GM21447 (cell line): Measurements from ENCODE around the gene RDH12.
"Not testable (repeated sequence)": the region's sequence is repeated elsewhere in the genome, so short reads cannot be mapped to it uniquely, and the experiment has no call there.

Experiments used
- ATAC-seq: cut with Tn5 transposase; IDR thresholded peaks from one replicate; pipeline ENCODE4 v1.9.1; 2021; ENCODE audit not compliant: unreplicated experiment

RDH12 gene

DNA sequence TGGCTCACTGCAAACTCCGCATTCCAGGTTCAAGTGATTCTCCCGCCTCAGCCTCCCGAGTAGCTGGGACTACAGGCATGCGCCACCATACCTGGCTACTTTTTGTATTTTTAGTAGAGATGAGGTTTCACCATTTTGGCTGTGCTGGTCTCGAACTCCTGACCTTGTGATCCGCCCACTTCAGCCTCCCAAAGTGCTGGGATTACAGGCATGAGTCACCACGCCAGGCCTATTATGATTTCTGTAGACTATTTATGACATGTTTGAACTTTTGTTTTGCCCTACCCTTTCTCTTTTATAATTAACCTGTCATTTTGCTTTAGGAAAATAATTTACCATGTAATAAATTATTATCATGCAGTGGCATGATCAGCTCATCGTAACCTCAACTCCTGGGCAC is at the start of gene RDH12:
TSS of gene RDH12 (plus strand) at position 395 of the 400 bp plus-strand sequence. CDS start 20,757 bp downstream, outside the sequence.
- not testable (repeated sequence) for ATAC-seq

DNA sequence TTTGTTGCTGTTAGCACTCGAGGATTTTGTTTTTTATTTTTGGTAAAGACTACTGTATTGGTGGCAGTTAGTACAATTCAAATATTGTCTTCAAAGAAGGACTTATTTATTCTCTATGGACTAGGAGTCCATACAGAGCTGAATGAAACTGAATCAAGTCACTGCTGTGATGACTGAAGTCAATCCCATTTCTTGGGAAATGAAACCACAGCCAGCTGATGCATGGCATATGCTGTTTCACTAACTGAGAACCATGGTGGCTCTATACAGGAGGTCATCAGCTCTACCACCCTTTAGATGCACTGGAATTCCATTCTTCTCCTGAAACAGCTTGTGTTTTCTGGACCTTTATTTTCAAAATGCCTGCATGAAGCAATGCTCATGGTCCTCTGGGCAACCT is 49.5 kb upstream of the RDH12 start:
- ATAC-seq = no peak

DNA sequence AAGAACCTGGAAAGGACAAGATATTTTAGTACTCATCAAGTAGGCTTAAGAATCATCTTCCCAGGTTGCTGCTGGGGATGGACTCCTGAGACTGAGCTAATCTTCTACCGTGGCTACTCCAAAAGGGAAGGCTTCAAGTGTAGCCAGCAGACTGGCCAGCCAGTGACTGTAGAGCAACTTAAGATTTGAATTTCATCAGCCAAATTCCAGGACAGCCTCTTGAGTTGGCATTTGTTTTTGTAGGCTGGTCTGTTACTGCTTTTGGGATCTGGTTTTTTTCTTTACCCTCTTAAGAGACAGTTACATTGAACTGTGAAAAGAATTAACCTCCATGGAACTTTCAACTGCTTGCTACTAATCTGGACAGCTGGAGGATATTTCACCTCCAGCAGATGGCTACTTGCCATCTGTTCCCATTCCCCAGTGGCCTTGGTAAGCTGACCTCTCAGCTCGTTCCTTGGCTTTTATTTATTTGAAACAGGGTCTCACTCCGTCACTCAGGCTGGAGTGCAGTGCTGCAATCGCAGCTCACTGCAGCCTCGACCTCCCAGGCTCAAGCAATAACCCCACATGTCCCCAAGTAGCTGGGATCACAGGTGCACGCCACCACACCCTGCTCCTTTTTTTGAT is 47.9 kb upstream of the RDH12 start:
- no peak for ATAC-seq

DNA sequence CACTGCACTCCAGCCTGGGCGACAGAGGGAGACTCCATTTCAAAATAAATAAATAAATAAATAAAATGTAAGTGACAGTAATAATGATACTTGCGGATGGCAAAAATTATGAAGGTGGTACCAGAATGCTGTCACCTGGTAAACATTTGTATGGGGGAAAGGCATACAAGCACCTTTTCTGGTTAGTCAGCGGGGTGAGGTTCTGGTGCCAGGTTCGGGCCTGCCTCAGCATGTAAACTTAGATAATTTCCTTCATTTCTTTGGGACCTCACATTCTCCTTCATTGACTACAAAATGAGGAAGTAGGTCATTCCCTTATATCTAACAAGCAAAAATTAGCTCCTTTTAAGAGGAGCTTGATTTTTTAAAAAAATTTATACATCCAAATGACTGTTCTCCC is 38.1 kb upstream of the RDH12 start:
- ATAC-seq = no peak

DNA sequence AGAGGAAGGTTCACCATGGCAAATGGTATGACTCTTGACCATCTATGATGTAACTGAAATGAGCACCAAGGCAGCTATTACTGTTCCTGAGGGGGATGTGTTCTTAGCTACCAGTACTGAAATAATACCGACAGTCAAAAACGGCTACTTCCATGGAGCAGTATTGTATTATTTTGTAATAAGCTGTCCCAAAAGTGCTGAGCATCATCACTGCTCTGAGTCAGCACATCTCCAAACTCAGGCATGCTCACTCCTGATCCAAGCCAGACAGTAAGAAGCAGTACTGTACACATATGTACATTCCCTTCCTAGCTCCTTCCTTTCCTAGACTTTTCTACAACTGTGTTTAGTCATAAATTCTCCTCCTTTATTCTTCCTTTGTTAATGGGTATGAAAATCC is 35.8 kb upstream of the RDH12 start:
- no peak for ATAC-seq

DNA sequence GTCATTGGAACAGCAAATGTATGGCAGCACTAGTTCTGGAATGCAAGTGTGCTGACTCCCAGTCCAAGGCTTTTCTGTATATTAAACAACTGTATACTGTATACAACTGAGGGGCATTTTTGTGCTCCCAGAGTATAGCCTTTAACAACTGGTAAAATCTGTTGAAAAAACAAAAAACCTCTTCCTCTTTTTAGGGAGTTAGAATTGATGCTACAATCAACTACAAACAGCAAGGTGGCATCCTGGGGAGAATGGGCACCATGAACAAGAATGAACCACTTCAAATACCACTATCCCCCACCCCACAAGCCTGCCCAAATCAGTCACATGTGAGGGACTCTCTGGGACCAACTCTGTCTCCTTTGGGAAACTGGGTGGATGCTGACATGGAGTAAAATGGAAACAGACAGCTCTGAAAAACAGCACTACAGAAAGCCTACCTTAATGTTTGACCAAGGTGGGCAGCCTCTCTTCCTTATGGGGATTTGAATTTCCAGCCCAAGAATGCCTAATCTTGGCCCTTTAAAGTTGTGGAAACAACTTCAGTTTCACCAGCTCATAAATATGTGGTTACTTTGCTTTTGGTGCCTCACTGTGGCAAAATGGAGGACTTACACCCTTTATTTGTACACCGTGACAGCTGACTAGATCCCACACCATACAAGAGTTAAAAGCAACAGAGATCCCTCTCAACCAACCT is 34.8 kb upstream of the RDH12 start:
- ATAC-seq = no peak

DNA sequence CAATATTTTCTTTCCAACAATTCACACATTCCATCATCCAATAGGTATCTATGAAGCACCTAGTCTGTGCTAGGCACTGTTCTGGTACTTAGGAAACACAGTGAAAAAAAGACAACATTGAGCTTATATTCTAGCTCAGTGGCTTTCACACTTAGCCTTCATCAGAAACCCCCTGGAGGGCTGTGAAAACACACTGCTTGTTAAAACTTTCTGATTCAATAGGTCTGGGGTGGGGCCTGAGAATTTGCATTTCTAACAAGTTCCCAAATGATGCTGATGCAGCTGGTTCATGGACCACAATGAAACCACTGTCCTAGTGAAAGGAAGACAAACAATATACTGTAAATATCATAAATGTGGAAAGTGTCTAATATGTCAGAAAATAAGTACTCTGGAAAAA is 33.1 kb upstream of the RDH12 start:
- no peak for ATAC-seq

DNA sequence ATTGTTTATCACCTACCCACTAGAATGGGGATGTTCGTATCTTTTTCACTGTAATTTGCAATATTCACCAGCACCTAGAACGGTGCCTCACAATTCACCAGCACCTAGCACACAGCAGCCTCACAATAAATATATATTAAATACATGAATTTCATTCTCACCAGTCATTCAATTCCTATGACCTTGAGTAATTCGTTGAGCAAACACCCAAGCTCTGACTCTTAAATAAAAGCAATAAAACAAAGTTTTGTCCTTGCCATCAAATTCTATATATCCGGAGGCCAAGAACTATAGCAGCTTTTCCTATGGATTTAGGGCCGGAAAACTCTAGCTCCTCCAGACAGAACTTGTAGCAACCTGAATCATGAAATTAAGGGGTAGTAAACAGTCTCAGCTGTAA is 28.2 kb upstream of the RDH12 start:
- ATAC-seq = no peak

DNA sequence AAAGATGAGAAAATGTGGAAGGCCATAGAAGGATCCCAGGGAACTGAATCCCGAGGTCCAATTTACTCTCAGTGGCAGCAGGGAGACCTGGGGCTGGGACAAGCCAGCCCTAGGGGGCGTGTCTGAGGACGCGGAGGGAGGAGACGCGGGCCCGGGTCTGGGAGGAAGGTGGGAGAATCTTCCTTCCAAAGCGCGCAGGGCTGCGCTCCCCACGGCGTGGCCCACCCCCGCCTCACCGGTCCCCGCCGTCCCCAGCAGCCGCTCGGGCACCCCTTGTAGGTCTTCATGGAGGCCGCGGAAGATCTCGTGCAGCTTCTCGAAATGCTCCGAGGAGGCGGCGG is 27.6 kb upstream of the RDH12 start:
- ATAC-seq = peak; percentile 56

DNA sequence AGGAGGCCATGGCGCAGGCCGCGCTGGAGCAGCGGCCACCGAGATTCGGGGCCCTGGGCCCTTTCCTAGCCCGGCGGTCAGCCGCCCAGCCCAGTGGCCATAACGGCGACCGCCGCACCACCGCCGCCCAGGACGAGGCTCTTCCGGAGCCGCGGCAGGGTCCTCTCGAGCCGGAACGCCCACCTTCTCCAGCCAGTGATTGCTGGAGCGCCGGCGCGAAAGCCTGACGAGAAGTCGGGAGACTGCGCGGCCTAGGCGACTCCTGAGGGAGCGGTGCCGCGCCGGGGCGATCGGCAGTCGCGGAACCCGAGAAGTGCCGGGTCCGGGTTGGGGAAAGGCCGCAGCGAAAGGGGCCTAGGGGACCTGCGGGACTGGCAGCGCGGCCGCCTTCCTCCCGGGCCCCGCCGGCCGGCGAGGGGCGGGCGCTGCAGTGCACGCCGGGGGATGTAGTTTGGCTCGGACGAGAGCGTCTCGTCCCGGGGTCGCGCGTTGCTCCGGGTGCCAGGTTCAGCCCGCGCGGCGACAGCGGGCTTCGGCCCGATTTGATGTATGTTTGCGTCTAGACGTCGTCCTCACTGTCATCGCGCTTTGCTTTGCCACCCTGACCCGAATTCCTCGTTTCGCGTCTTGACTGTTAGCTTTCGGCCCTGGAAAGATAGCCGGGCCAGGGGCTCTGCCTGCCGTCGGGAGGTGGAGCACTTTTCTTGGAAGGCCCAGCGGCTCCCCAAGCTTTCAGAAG is 27.0 kb upstream of the RDH12 start, which contains the start of gene VTI1B:
TSS of gene VTI1B (minus strand) at position 153 of the 739 bp plus-strand sequence. CDS start at position 10, 143 bp downstream.
- peak; percentile 88 for ATAC-seq

DNA sequence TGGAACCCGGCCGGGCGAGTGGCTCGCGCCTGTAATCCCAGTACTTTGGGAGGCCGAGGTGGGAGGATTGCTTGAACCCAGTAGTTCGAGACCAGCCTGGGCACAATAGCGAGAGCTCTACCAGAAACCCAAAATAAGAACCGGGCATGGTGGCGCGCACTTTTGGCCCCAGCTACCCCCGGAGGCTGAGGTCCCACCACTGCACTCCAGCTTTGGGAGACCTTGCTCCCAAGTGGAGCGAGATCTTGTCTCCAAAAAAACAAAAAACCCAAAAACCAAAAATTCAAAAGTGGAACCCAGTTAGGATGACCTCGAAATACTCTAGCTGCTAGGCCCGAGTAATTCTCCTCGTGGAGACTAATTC is 26.5 kb upstream of the RDH12 start:
- no peak for ATAC-seq

DNA sequence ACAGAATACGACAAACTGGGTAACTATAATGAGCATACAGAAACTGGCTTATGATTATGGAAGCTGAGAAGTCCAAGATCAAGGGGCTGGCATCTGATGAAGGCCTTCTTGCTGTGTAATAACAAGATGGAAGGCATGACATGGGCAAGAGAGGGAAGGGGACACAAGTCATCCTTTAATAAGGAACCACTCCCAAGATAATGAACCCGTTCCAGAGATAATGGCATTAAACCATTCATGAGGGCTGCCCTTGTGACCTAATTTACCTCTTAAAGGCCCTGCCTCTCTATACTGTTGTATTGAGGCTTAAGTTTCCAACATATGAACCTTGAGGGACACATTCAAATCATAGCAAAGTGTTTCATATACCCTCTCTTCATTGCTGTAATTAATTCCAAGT is 22.7 kb upstream of the RDH12 start:
- ATAC-seq = no peak

DNA sequence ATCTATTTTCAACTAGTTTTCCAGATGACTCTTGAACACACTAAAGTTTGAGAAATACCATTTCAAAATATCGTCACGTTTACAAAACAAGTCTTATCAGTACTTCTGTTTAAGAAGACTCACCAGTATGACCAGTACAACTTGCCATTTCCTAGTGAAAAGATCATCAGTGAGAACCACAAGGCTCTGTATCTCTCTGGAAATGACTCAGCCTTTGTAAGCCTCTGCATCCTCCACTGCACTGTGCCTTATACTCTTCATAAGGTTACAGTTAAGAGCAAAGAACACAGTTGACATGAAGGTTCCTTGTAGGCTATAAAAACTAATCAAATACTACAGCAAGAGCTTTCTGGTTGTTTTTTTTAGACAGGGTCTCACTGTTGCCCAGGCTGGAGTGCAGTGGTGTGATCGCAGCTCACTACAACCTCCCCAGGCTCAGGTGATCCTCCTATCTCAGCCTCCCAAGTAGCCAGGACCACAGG is 21.5 kb upstream of the RDH12 start:
- ATAC-seq = peak; percentile 97

DNA sequence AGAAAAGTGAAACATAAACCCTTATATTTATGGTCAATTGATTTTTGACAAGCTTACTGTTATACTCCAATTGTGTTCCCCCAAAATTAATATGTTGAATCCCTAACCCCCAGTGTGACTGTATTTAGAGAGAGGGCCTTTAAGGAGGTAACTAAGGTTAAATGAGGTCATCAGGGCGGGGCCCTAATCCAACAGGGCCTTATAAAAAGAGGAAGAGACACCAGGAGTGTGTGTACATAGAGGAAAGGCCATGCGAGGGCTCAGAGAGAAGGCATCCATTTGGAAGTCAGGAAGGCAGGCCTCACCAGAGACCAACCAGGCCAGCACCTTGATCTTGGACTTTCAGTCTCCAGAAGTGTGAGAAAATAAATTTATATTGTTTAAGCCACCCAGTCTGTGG is 20.7 kb upstream of the RDH12 start:
- no peak for ATAC-seq

DNA sequence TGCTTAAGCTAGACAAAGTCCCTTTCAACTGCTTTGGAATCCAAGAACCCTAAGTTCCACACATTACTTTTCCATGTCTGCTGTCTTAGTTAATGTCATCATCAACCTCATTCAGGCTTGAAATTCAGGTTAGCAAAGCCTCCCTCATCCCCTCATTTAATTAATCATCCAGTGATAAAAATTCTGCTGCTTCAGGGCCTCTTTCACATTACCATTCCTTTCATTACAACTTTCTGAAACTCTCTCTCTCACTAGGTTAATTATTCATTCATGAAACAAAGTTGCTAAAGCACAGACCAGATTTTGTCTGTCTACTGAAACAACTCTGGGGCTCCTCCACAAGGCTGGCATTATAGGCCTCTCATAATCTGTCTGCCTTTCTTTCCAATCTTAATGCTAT is 17.8 kb upstream of the RDH12 start:
- no peak for ATAC-seq

DNA sequence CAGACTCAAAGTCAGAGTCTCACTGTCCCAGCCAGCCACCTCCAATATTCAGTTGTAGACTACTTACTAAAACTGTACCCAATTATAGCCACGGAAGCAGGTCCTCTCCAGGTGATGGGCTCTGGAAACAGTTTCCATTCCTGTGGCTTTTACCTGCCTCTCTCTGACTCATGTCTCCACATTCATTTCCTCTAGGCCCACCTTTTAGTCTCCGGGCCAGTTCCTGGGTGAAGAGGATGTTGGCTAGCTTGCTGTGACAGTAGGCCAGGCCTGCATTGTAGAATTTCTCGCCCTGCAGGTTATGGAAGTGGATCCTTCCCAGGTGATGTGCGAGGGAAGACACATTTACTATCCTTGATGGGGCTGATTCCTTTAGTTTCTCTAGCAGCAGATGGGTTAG is 11.7 kb upstream of the RDH12 start:
- ATAC-seq = no peak

DNA sequence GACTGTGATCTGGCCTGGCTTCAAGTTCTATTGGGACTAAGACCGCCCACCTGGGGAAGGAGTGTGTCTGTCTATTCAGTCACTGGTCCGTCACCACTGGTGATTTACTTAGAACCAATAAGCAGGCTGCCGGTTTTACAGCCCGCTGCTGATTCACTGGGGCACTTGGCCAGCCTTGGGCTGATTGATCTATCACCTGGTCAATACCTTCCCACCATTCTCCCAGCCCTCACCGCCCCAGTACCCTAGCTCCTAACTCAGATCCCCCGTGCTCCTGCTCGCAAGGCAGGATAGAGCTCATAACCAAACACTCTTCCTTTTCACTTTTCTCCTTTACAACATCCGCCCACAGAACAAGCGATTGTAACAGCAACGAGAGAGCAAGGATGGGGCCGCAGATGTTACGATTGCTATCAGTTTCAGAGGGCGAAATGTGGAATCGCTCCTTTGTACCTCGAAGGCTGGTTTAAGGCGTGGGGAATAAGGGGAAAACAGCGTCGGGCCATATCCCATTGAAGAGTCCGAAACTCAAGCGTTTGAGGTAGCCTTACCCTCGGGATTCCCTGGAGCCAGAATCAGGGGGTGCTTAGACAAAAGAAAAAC is 6.8 kb upstream of the RDH12 start:
- peak; percentile 87 for ATAC-seq

DNA sequence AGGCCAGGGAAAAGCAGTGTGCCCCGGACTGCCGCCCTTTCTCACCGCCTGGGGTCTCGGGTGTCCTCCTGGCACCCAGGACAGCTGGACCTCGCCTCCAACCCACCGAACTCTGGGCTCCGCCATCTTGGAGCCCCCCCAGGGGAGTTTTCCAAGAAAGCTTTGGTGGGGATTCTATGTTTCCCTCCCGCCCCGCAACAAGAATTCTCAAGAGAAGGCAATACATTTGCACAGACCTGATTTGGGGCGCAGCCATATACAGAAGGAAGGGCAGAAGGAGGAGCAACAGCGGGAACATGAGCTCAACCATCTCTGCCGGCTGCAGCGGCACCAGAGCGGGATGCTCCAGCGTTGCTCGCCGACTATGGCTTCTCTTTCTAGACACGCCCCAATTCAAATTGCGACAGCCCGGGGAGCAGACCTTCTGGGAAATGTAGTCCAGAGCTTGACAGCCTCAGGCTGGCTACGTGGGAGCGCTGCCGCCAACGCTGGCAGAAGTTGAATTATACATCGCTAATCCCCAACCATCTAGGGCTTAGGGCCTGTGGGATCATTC is 6.2 kb upstream of the RDH12 start, which contains the start of gene RDH11:
TSS of gene RDH11 (minus strand) at position 371 of the 556 bp plus-strand sequence. CDS start at position 310, 61 bp downstream.
- peak; percentile 89 for ATAC-seq

DNA sequence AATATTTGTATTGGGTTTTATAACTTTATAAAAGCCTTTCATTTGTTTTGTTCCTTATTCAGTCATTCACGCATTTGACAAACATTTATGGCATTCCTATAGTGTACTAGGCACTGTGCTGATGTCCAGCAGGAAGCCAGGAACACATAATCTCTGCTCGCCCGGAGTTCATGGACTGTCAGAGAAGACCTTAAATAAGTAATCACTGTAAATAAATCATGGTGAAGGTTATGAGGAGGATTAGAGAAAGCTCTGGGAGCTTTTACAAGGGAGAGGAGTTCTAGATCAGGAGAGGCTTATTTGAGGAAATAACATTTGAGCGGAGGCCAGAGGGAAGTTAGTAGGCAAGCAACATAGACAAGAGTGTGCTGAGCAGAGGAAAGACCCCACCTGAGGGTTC is 4.7 kb upstream of the RDH12 start:
- ATAC-seq = no peak

DNA sequence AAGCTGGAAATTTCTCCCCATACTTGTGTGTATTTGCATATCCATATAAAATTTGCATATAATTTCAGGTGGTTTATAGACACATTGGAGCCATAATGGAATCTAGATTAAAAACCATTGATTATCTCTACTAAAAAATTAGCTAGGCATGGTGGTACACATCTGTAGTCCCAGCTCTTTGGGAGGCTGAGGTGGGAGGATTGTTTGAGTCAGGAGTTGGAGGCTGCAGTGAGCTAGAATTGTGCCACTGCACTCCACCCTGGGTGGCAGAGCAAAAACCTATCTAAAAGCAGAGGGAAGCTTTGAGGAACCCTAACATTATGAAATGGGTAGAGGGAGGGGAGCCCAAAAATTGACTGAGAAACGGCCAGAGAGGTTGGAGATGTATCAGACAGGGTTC is 3.5 kb upstream of the RDH12 start:
- ATAC-seq = no peak

DNA sequence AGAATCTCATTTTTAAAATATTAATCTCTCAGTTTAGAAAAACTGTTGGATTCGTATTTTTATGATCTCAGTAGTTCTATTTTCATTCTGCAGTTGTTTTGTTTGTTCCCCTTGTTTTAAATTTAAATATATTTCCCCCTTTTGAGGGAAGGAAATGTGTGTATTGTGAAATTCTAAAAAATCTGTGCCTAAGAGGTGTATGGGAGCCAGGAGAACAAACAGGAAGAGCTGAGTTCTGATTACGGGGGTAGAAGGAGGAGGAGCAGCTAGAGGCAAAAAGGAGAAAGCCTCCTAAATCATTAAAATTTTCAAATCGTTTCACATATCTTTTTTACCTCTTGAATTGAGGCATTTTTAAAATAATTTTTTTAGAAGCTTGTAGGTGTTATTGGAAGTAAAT is 2.3 kb downstream of the RDH12 start:
- no peak for ATAC-seq
